ENCODE data around the gene IL10RB.

DNA sequence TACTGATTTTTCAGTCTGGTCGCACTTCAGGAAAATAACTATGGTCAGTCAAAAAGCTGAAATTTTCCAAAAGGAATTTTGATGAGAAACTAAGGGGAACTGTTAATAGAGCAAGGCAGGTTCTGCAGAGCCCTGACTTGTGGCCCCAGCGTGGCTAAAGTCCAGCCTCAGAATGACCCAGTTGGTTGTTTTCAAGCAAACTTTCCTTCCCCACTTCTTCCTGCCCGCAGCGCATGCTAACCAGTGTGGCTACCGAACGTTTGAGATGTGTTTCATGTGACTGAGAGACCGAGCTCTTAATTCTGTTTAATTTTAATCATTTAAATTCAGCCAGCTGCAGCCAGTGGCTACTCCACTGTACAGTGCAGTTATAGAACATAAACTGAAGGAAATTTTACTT, 6.2 kb upstream of the IL10RB start:
- TF ChIP-seq, protein P1, sequence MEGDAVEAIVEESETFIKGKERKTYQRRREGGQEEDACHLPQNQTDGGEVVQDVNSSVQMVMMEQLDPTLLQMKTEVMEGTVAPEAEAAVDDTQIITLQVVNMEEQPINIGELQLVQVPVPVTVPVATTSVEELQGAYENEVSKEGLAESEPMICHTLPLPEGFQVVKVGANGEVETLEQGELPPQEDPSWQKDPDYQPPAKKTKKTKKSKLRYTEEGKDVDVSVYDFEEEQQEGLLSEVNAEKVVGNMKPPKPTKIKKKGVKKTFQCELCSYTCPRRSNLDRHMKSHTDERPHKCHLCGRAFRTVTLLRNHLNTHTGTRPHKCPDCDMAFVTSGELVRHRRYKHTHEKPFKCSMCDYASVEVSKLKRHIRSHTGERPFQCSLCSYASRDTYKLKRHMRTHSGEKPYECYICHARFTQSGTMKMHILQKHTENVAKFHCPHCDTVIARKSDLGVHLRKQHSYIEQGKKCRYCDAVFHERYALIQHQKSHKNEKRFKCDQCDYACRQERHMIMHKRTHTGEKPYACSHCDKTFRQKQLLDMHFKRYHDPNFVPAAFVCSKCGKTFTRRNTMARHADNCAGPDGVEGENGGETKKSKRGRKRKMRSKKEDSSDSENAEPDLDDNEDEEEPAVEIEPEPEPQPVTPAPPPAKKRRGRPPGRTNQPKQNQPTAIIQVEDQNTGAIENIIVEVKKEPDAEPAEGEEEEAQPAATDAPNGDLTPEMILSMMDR (conservative IDR thresholded peaks at IDR 0.05; ENCODE audit: low read depth in 2 of 2), result no peak
- no peak for TF ChIP-seq EZH2phosphoT487 (IDR thresholded peaks at IDR 0.05; ENCODE audit: unreplicated experiment)
- TF ChIP-seq EZH2 (IDR thresholded peaks at IDR 0.05; ENCODE audit: low read depth, unreplicated experiment), result no peak
- TF ChIP-seq, protein P2, sequence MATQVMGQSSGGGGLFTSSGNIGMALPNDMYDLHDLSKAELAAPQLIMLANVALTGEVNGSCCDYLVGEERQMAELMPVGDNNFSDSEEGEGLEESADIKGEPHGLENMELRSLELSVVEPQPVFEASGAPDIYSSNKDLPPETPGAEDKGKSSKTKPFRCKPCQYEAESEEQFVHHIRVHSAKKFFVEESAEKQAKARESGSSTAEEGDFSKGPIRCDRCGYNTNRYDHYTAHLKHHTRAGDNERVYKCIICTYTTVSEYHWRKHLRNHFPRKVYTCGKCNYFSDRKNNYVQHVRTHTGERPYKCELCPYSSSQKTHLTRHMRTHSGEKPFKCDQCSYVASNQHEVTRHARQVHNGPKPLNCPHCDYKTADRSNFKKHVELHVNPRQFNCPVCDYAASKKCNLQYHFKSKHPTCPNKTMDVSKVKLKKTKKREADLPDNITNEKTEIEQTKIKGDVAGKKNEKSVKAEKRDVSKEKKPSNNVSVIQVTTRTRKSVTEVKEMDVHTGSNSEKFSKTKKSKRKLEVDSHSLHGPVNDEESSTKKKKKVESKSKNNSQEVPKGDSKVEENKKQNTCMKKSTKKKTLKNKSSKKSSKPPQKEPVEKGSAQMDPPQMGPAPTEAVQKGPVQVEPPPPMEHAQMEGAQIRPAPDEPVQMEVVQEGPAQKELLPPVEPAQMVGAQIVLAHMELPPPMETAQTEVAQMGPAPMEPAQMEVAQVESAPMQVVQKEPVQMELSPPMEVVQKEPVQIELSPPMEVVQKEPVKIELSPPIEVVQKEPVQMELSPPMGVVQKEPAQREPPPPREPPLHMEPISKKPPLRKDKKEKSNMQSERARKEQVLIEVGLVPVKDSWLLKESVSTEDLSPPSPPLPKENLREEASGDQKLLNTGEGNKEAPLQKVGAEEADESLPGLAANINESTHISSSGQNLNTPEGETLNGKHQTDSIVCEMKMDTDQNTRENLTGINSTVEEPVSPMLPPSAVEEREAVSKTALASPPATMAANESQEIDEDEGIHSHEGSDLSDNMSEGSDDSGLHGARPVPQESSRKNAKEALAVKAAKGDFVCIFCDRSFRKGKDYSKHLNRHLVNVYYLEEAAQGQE (IDR thresholded peaks at IDR 0.05; ENCODE audit: unreplicated experiment), result no peak
- TF ChIP-seq POLR2AphosphoS5 (IDR thresholded peaks at IDR 0.05; ENCODE audit: low read depth), result no peak
